ENCODE results near the gene CPAMD8. TPM values are rescaled to one million over a fixed set of nuclear protein-coding genes. Genes with fewer than 3 reads are reported as not detected.

CPAMD8 gene
- total and polyA plus RNA-seq, 2 donors (not counting 3 experiments of a cell fraction or from before 2014, with no cell fraction given): 2.2 to 3.9 TPM

GRCh38 chr19:16952046-16952445, 74.6 kb downstream of the CPAMD8 start:
- intact Hi-C loops (cut with micrococcal nuclease) (no loop called here), dilution Hi-C loops (cut with MboI; ENCODE audit: extremely low pct_ligation_motif_present, low sequenced_read_pairs) (no loop called here)
- Histone ChIP-seq H2AFZ (ENCODE audit: low read depth, low read length) (no peak overlapping the region), H3K27me3 (ENCODE audit: control insufficient read depth in 2 of 2, insufficient read depth in 2 of 2, low read length in 2 of 2) (no peaks in the 10 kb centered on the region), H3K9me3 (replicated peaks; ENCODE audit: control insufficient read depth, insufficient read depth, low read length) (no peaks in the 10 kb centered on the region), H3K79me2 (ENCODE audit: control insufficient read depth, insufficient read depth, low read length) (no peaks in the 10 kb centered on the region), H3K4me3 (replicated peaks in 1 of 3; ENCODE audit: insufficient read depth in 1 of 3, low read depth in 1 of 3, low read length in 3 of 3) (no peak overlapping the region), H3K4me2 (ENCODE audit: insufficient read depth, low read length) (no peak overlapping the region), H3K36me3 (ENCODE audit: control insufficient read depth in 2 of 2, extremely low read depth in 1 of 2, insufficient read depth in 2 of 2, low read length in 2 of 2) (no peaks in the 10 kb centered on the region), H4K20me1 (replicated peaks; ENCODE audit: control insufficient read depth, extremely low read depth, insufficient read depth, low read length) (no peaks in the 10 kb centered on the region), H3K9ac (replicated peaks; ENCODE audit: extremely low read depth, insufficient read depth, low read length) (no peak overlapping the region), H3K9me1 (replicated peaks; ENCODE audit: control insufficient read depth, extremely low read depth, insufficient read depth, low read length) (no peaks in the 10 kb centered on the region), H3K4me1 (ENCODE audit: control insufficient read depth, extremely low read depth, insufficient read depth, low read length) (no peaks in the 10 kb centered on the region), H3K27ac (ENCODE audit: insufficient read depth, low read depth, low read length) (no peak overlapping the region)
- TF ChIP-seq GATA2 (IDR thresholded peaks at IDR 0.05; ENCODE audit: insufficient read depth, insufficient read length, low read depth, low read length) (no peak), POLR2A (IDR thresholded peaks at IDR 0.05; ENCODE audit: low read depth, low read length) (no peak), FOS (IDR thresholded peaks at IDR 0.05; ENCODE audit: borderline replicate concordance, insufficient read depth, low read length) (no peak), JUN (IDR thresholded peaks at IDR 0.05; ENCODE audit: borderline replicate concordance, insufficient read depth, insufficient read length, low read depth) (no peak), MYC (IDR thresholded peaks at IDR 0.05; ENCODE audit: low read depth, low read length) (no peak)
- CTCF ChIA-PET: interaction anchor here (1.6 kb wide), 1 partner anchor 101 kb away, joined by 3 read pairs; no protein-coding TSS in a partner anchor
- no peak for DNase-seq (ENCODE audit: low read depth, low spot score)
- FAIRE-seq: no peak
- POLR2A ChIA-PET: no interaction called here
- no TSS peak for BruUV-seq (replicated peaks)

GRCh38 chr19:16951529-16951928, 75.1 kb downstream of the CPAMD8 start:
- Histone ChIP-seq H3K4me1 (ENCODE audit: control insufficient read depth, extremely low read depth, insufficient read depth, low read length) (no peaks in the 10 kb centered on the region), H3K9me3 (replicated peaks; ENCODE audit: control insufficient read depth, insufficient read depth, low read length) (no peaks in the 10 kb centered on the region), H4K20me1 (replicated peaks; ENCODE audit: control insufficient read depth, extremely low read depth, insufficient read depth, low read length) (no peaks in the 10 kb centered on the region), H3K9me1 (replicated peaks; ENCODE audit: control insufficient read depth, extremely low read depth, insufficient read depth, low read length) (no peaks in the 10 kb centered on the region), H3K36me3 (ENCODE audit: control insufficient read depth in 2 of 2, extremely low read depth in 1 of 2, insufficient read depth in 2 of 2, low read length in 2 of 2) (no peaks in the 10 kb centered on the region), H3K27me3 (ENCODE audit: control insufficient read depth in 2 of 2, insufficient read depth in 2 of 2, low read length in 2 of 2) (no peaks in the 10 kb centered on the region), H3K27ac (ENCODE audit: insufficient read depth, low read depth, low read length) (no peak overlapping the region), H3K79me2 (ENCODE audit: control insufficient read depth, insufficient read depth, low read length) (no peaks in the 10 kb centered on the region), H3K4me3 (replicated peaks in 1 of 3; ENCODE audit: insufficient read depth in 1 of 3, low read depth in 1 of 3, low read length in 3 of 3) (no peak overlapping the region), H3K9ac (replicated peaks; ENCODE audit: extremely low read depth, insufficient read depth, low read length) (no peak overlapping the region), H3K4me2 (ENCODE audit: insufficient read depth, low read length) (no peak overlapping the region), H2AFZ (ENCODE audit: low read depth, low read length) (no peak overlapping the region)
- BruUV-seq (replicated peaks): no TSS peak
- dilution Hi-C loops (cut with MboI; ENCODE audit: extremely low pct_ligation_motif_present, low sequenced_read_pairs): no loop called here
- DNase-seq (ENCODE audit: low read depth, low spot score): no peak
- TF ChIP-seq MYC (IDR thresholded peaks at IDR 0.05; ENCODE audit: low read depth, low read length) (no peak), EZH2 (IDR thresholded peaks at IDR 0.05; ENCODE audit: borderline replicate concordance, low read depth, low read length, severe bottlenecking) (no peak), FOS (IDR thresholded peaks at IDR 0.05; ENCODE audit: borderline replicate concordance, insufficient read depth, low read length) (no peak), POLR2A (IDR thresholded peaks at IDR 0.05; ENCODE audit: low read depth, low read length) (no peak), JUN (IDR thresholded peaks at IDR 0.05; ENCODE audit: borderline replicate concordance, insufficient read depth, insufficient read length, low read depth) (no peak), POLR2AphosphoS5 (IDR thresholded peaks at IDR 0.05; ENCODE audit: insufficient read depth, low read depth, low read length) (no peak), GATA2 (IDR thresholded peaks at IDR 0.05; ENCODE audit: insufficient read depth, insufficient read length, low read depth, low read length) (no peak)
- TF ChIP-seq, protein P1, sequence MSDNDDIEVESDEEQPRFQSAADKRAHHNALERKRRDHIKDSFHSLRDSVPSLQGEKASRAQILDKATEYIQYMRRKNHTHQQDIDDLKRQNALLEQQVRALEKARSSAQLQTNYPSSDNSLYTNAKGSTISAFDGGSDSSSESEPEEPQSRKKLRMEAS (IDR thresholded peaks at IDR 0.05; ENCODE audit: insufficient read depth, insufficient read length): no peak
- TF ChIP-seq, protein P2, sequence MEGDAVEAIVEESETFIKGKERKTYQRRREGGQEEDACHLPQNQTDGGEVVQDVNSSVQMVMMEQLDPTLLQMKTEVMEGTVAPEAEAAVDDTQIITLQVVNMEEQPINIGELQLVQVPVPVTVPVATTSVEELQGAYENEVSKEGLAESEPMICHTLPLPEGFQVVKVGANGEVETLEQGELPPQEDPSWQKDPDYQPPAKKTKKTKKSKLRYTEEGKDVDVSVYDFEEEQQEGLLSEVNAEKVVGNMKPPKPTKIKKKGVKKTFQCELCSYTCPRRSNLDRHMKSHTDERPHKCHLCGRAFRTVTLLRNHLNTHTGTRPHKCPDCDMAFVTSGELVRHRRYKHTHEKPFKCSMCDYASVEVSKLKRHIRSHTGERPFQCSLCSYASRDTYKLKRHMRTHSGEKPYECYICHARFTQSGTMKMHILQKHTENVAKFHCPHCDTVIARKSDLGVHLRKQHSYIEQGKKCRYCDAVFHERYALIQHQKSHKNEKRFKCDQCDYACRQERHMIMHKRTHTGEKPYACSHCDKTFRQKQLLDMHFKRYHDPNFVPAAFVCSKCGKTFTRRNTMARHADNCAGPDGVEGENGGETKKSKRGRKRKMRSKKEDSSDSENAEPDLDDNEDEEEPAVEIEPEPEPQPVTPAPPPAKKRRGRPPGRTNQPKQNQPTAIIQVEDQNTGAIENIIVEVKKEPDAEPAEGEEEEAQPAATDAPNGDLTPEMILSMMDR (IDR thresholded peaks at IDR 0.05; ENCODE audit: extremely low read depth in 1 of 2, insufficient read depth in 1 of 2, low read depth in 1 of 2, low read length in 2 of 2): no peak
- ChIA-PET CTCF (interaction anchor here (1.6 kb wide), 1 partner anchor 101 kb away, joined by 3 read pairs; no protein-coding TSS in a partner anchor), POLR2A (no interaction called here)
- no peak for FAIRE-seq
- intact Hi-C loops (cut with micrococcal nuclease): no loop called here

Data from endothelial cell of umbilical vein (primary cell).